HepG2 (cell line): ENCODE data around the gene BRCA1. TPM values are rescaled to one million over a fixed set of nuclear protein-coding genes. Genes with fewer than 3 reads are reported as not detected.
A peak's percentile ranks its signal among the peaks of the same experiment; 100 is the strongest.

Source experiments
- ARNT ChIP-seq: fragments of 450-650 bp; IDR thresholded peaks from 2 replicates; pipeline ENCODE4 v1.6.1; 2017
- BATF2 ChIP-seq: sonication (generic); formaldehyde crosslinking; IDR thresholded peaks from 2 replicates; pipeline ENCODE4 v1.8.0; 2022; ENCODE audit warnings: mild to moderate bottlenecking, missing genetic modification reagents, moderate library complexity
- CAMTA2 ChIP-seq: sonication (generic); formaldehyde crosslinking; IDR thresholded peaks from 2 replicates; pipeline ENCODE4 v1.4.0; 2020; ENCODE audit warnings: mild to moderate bottlenecking, missing genetic modification reagents, borderline replicate concordance
- CBX5 ChIP-seq: sonication (generic); formaldehyde crosslinking; IDR thresholded peaks from 2 replicates; pipeline ENCODE4 v1.4.0; 2020; ENCODE audit warnings: missing genetic modification reagents, borderline replicate concordance
- EED ChIP-seq: sonication (generic); formaldehyde crosslinking; IDR thresholded peaks from 2 replicates; pipeline ENCODE4 v1.5.0; 2020; ENCODE audit warnings: mild to moderate bottlenecking, missing genetic modification reagents
- FOXJ3 ChIP-seq: sonication (generic); formaldehyde crosslinking; IDR thresholded peaks from 2 replicates; pipeline ENCODE4 v1.4.0; 2020; ENCODE audit warnings: missing genetic modification reagents, mild to moderate bottlenecking, borderline replicate concordance
- FOXP4 ChIP-seq: sonication (generic); formaldehyde crosslinking; IDR thresholded peaks from 2 replicates; pipeline ENCODE4 v1.4.0; 2020; ENCODE audit warnings: missing genetic modification reagents
- HINFP ChIP-seq: sonication (generic); formaldehyde crosslinking; IDR thresholded peaks from 2 replicates; pipeline ENCODE4 v1.4.0; 2020; ENCODE audit warnings: low read depth, mild to moderate bottlenecking, missing genetic modification reagents
- HOMEZ ChIP-seq: IDR thresholded peaks from 2 replicates; pipeline ENCODE4 v1.6.1; 2016; ENCODE audit warnings: low read depth
- IKZF1 ChIP-seq: fragments of 450-650 bp; IDR thresholded peaks from 2 replicates; pipeline ENCODE4 v1.7.1; 2016
- KDM4B ChIP-seq: sonication (generic); formaldehyde crosslinking; IDR thresholded peaks from 2 replicates; pipeline ENCODE4 v1.4.0; 2020; ENCODE audit warnings: missing genetic modification reagents
- MEIS2 ChIP-seq: sonication (generic); formaldehyde crosslinking; IDR thresholded peaks from 2 replicates; pipeline ENCODE4 v1.9.0; 2021; ENCODE audit warnings: mild to moderate bottlenecking, missing genetic modification reagents
- MXI1 ChIP-seq: IDR thresholded peaks from 3 replicates; pipeline ENCODE4 v1.6.1; 2012; ENCODE audit warnings: low read depth, low read length, inconsistent platforms, borderline replicate concordance
- PAX8 ChIP-seq: sonication (generic); formaldehyde crosslinking; IDR thresholded peaks from 2 replicates; pipeline ENCODE4 v1.8.0; 2022; ENCODE audit warnings: mild to moderate bottlenecking, missing genetic modification reagents, borderline replicate concordance
- POLR2G ChIP-seq: fragments of 200-400 bp; formaldehyde crosslinking; IDR thresholded peaks from 2 replicates; pipeline ENCODE4 v1.6.1; 2018; ENCODE audit warnings: mild to moderate bottlenecking, low read depth, low read length, moderate library complexity
- RARG ChIP-seq: sonication (generic); formaldehyde crosslinking; IDR thresholded peaks from 2 replicates; pipeline ENCODE4 v1.4.0; 2020; ENCODE audit warnings: low read depth, mild to moderate bottlenecking, missing genetic modification reagents
- ZBTB7A ChIP-seq: sonication (generic); formaldehyde crosslinking; IDR thresholded peaks from 2 replicates; pipeline ENCODE4 v1.8.0; 2022; ENCODE audit warnings: mild to moderate bottlenecking, missing genetic modification reagents
- ZFYVE20 ChIP-seq: sonication (generic); formaldehyde crosslinking; IDR thresholded peaks from 2 replicates; pipeline ENCODE4 v1.8.0; 2023; ENCODE audit warnings: low read depth, mild to moderate bottlenecking, moderate library complexity, missing genetic modification reagents, borderline replicate concordance
- ZNF101 ChIP-seq: sonication (generic); formaldehyde crosslinking; IDR thresholded peaks from 2 replicates; pipeline ENCODE4 v1.4.0; 2020; ENCODE audit warnings: mild to moderate bottlenecking, low read depth, missing genetic modification reagents, borderline replicate concordance
- ZNF180 ChIP-seq: sonication (generic); formaldehyde crosslinking; IDR thresholded peaks from 2 replicates; pipeline ENCODE4 v1.4.0; 2020; ENCODE audit warnings: low read depth, missing genetic modification reagents, borderline replicate concordance
- ZNF20 ChIP-seq: sonication (generic); formaldehyde crosslinking; IDR thresholded peaks from 2 replicates; pipeline ENCODE4 v1.4.0; 2020; ENCODE audit warnings: mild to moderate bottlenecking, moderate library complexity, missing genetic modification reagents
- ZNF234 ChIP-seq: sonication (generic); formaldehyde crosslinking; conservative IDR thresholded peaks from 2 replicates; pipeline ENCODE4 v1.5.1; 2020; ENCODE audit warnings: mild to moderate bottlenecking, missing genetic modification reagents
- ZNF263 ChIP-seq: sonication (generic); formaldehyde crosslinking; IDR thresholded peaks from 2 replicates; pipeline ENCODE4 v1.4.0; 2020; ENCODE audit warnings: missing genetic modification reagents
- ZNF567 ChIP-seq: sonication (generic); formaldehyde crosslinking; IDR thresholded peaks from 2 replicates; pipeline ENCODE4 v1.8.1; 2023; ENCODE audit warnings: mild to moderate bottlenecking, missing genetic modification reagents, borderline replicate concordance
- ZNF576 ChIP-seq: sonication (generic); formaldehyde crosslinking; IDR thresholded peaks from 2 replicates; pipeline ENCODE4 v1.4.0; 2020; ENCODE audit warnings: mild to moderate bottlenecking, missing genetic modification reagents
- polyA plus RNA-seq, 8 experiments: library from polyadenylated mRNA; depleted of rRNA in 3 of 8; stranded (reverse) in 7 of 8; unstranded in 1 of 8; fragments of >200 nt; fragmentation: Illumina TruSeq in 4 of 8; extraction: Trizol in 4 of 8; gene quantifications; 2 replicates each; pipeline versions ENCODE4 v1.2.1 to v1.2.3, GENCODE V29; 2011 to 2016; ENCODE audit warnings: low read depth in 4 of 8, missing spikeins in 1 of 8, mixed read lengths in 1 of 8; ENCODE audit not compliant: insufficient read depth in 1 of 8
- total RNA-seq, 5 experiments: library from RNA; depleted of rRNA; stranded (reverse); fragments of >200 nt; fragmentation: Illumina TruSeq; extraction: Trizol; gene quantifications; 2 replicates each; pipeline ENCODE4 v1.2.3, GENCODE V29; 2016; ENCODE audit warnings: low read depth in 1 of 5

Gene BRCA1
- total and polyA plus RNA-seq, 2 of the 13 experiments (the other 11 are each of a cell fraction or from before 2014, with no cell fraction given): 13.3 to 37.5 TPM

GRCh38 chr17:43134774-43135453, 9.8 kb upstream of the BRCA1 start (continued):
- TF ChIP-seq FOXP4 (CRISPR knock-in tag) (peak; percentile 59; the same call in 1 of the 2 replicates), ZNF101 (CRISPR knock-in tag) (no peak), IKZF1 (no peak), HOMEZ (CRISPR knock-in tag) (no peak; the same call in 1 of the 2 replicates), ZNF567 (CRISPR knock-in tag) (no peak), POLR2G (no peak; the same call in 1 of the 2 replicates), ZNF234 (CRISPR knock-in tag) (no peak), ZNF20 (CRISPR knock-in tag) (no peak), ARNT (no peak), CAMTA2 (CRISPR knock-in tag) (no peak), ZNF263 (CRISPR knock-in tag) (no peak), MXI1 (no peak), FOXJ3 (CRISPR knock-in tag) (0 out of 2 replicates have a peak, but pooled peaks have one; percentile 16), EED (CRISPR knock-in tag) (no peak), PAX8 (CRISPR knock-in tag) (no peak), ZBTB7A (peak; percentile 57; the same call in 1 of the 2 replicates), HINFP (CRISPR knock-in tag) (no peak), MEIS2 (CRISPR knock-in tag) (no peak), RARG (CRISPR knock-in tag) (no peak), BATF2 (CRISPR knock-in tag) (no peak), ZNF180 (CRISPR knock-in tag) (no peak), CBX5 (CRISPR knock-in tag) (no peak), KDM4B (CRISPR knock-in tag) (no peak), ZFYVE20 (CRISPR knock-in tag) (no peak), ZNF576 (no peak)
